ENCODE measurements around the gene NEMF. TPM values are rescaled to one million over a fixed set of nuclear protein-coding genes. Genes with fewer than 3 reads are reported as not detected.
"Not testable (repeated sequence)": the region's sequence is repeated elsewhere in the genome, so short reads cannot be mapped to it uniquely, and the experiment has no call there.

Gene NEMF
- total RNA-seq, 2 experiments from 2014 or later, result 76.7 to 89.1 TPM

- peaks cover 19% of the 10 kb centered on the region for H3K4me1 Mint-ChIP-seq
- CTCF ChIA-PET, result interaction anchor here (2.7 kb wide), 1 partner anchor 11 kb away, joined by 16 read pairs; no protein-coding TSS in a partner anchor
- H3K9me3 Mint-ChIP-seq; H3K27me3 Mint-ChIP-seq; H3K36me3 Mint-ChIP-seq (ENCODE audit: low read depth); DNase-seq; H3K27ac Mint-ChIP-seq; H3K4me3 Mint-ChIP-seq; POLR2A ChIA-PET: not testable (repeated sequence)
Observed at GRCh38 chr14:49873548-49873947, 21.0 kb upstream of the NEMF start.

GRCh38 chr14:49870908-49871307 lies 18.3 kb upstream of the NEMF start:
- no peak overlapping the region for H3K27ac Mint-ChIP-seq
- CTCF ChIA-PET, result interaction anchor here (1.6 to 2.7 kb wide), 3 partner anchors 9 to 137 kb away, joined by 3 to 9 read pairs (median 8); no protein-coding TSS in a partner anchor
- no peaks in the 10 kb centered on the region for H3K36me3 Mint-ChIP-seq (ENCODE audit: low read depth)
- no peaks in the 10 kb centered on the region for H3K9me3 Mint-ChIP-seq
- H3K4me3 Mint-ChIP-seq, result no peak overlapping the region
- DNase-seq, result no peak
- no peaks in the 10 kb centered on the region for H3K27me3 Mint-ChIP-seq
- POLR2A ChIA-PET, result no interaction called here
- H3K4me1 Mint-ChIP-seq, result peaks cover 19% of the 10 kb centered on the region

GRCh38 chr14:49868720-49869114 lies 16.1 kb upstream of the NEMF start:
- peak overlapping the region; percentile 95 for H3K27ac Mint-ChIP-seq

GRCh38 chr14:49867831-49868719 lies 15.5 kb upstream of the NEMF start:
- Mint-ChIP-seq H3K27ac (peak overlapping the region; percentile 95), H3K27me3 (no peaks in the 10 kb centered on the region), H3K4me1 (peaks cover 19% of the 10 kb centered on the region), H3K9me3 (no peaks in the 10 kb centered on the region), H3K4me3 (peak overlapping the region; percentile 88), H3K36me3 (ENCODE audit: low read depth) (no peaks in the 10 kb centered on the region)
- CTCF ChIA-PET, result interaction anchor here (0.6 to 10.6 kb wide), 13 partner anchors 9 to 254 kb away, joined by 3 to 130 read pairs (median 4); no protein-coding TSS in a partner anchor
- POLR2A ChIA-PET, result interaction anchor here (0.6 to 1.5 kb wide), 7 partner anchors 10 to 195 kb away, joined by 3 to 5 read pairs (median 3); partner anchors contain the start of gene ARF6
- peak; percentile 98 for DNase-seq

More at GRCh38 chr14:49868720-49869114, 16.1 kb upstream of the NEMF start:
- H3K9me3 Mint-ChIP-seq, result no peaks in the 10 kb centered on the region
- H3K4me1 Mint-ChIP-seq, result peaks cover 19% of the 10 kb centered on the region
- CTCF ChIA-PET, result interaction anchor here (0.9 to 10.6 kb wide), 7 partner anchors 10 to 235 kb away, joined by 3 to 130 read pairs (median 7); no protein-coding TSS in a partner anchor
- POLR2A ChIA-PET, result interaction anchor here (0.6 to 1.1 kb wide), 3 partner anchors 10 to 193 kb away, joined by 3 to 5 read pairs (median 3); no protein-coding TSS in a partner anchor
- no peak for DNase-seq
- H3K27me3 Mint-ChIP-seq, result no peaks in the 10 kb centered on the region
- peak overlapping the region; percentile 88 for H3K4me3 Mint-ChIP-seq
- no peaks in the 10 kb centered on the region for H3K36me3 Mint-ChIP-seq (ENCODE audit: low read depth)

GRCh38 chr14:49865431-49865859 lies 12.9 kb upstream of the NEMF start:
- ChIA-PET POLR2A (interaction anchor here (0.6 kb wide), 1 partner anchor 11 kb away, joined by 11 read pairs; no protein-coding TSS in a partner anchor), CTCF (interaction anchor here (0.7 to 10.6 kb wide), 21 partner anchors 13 to 675 kb away, joined by 3 to 130 read pairs (median 4); partner anchors contain the start of genes ARF6 and NEMF)
- H3K4me3 Mint-ChIP-seq, result no peak overlapping the region
- H3K9me3 Mint-ChIP-seq, result no peaks in the 10 kb centered on the region
- peaks cover 33% of the 10 kb centered on the region for H3K4me1 Mint-ChIP-seq
- H3K27me3 Mint-ChIP-seq, result no peaks in the 10 kb centered on the region
- H3K27ac Mint-ChIP-seq, result no peak overlapping the region
- peak; percentile 85 for DNase-seq
- no peaks in the 10 kb centered on the region for H3K36me3 Mint-ChIP-seq (ENCODE audit: low read depth)

- Mint-ChIP-seq H3K36me3 (ENCODE audit: low read depth) (no peaks in the 10 kb centered on the region), H3K4me3 (no peak overlapping the region), H3K4me1 (peaks cover 25% of the 10 kb centered on the region), H3K9me3 (no peaks in the 10 kb centered on the region), H3K27ac (no peak overlapping the region), H3K27me3 (no peaks in the 10 kb centered on the region)
- CTCF ChIA-PET, result interaction anchor here (0.6 to 10.6 kb wide), 29 partner anchors 11 to 393 kb away, joined by 3 to 164 read pairs (median 5); partner anchors contain the start of genes ARF6, DNAAF2, KLHDC2 and NEMF
- peak; percentile 41 for DNase-seq
- POLR2A ChIA-PET, result interaction anchor here (0.5 to 1.8 kb wide), 7 partner anchors 82 to 199 kb away, joined by 3 to 17 read pairs (median 6); partner anchors contain the start of gene KLHDC2
Observed at GRCh38 chr14:49863487-49864281, 11.1 kb upstream of the NEMF start.

- Mint-ChIP-seq H3K27me3 (no peaks in the 10 kb centered on the region), H3K36me3 (ENCODE audit: low read depth) (no peaks in the 10 kb centered on the region), H3K9me3 (peaks cover 2% of the 10 kb centered on the region), H3K27ac (no peak overlapping the region), H3K4me3 (no peak overlapping the region), H3K4me1 (peaks cover 27% of the 10 kb centered on the region)
- CTCF ChIA-PET, result interaction anchor here (0.5 to 10.6 kb wide), 86 partner anchors 10 to 662 kb away, joined by 3 to 164 read pairs (median 5); partner anchors contain the start of genes ARF6, DNAAF2, KLHDC1 and KLHDC2
- peak; percentile 88 for DNase-seq
- POLR2A ChIA-PET, result interaction anchor here (0.7 to 2.6 kb wide), 7 partner anchors 10 to 401 kb away, joined by 3 to 17 read pairs (median 7); partner anchors contain the start of genes KLHDC2 and NEMF
Observed at GRCh38 chr14:49862089-49862673, 9.6 kb upstream of the NEMF start.

GRCh38 chr14:49861699-49862088 lies 9.1 kb upstream of the NEMF start:
- POLR2A ChIA-PET, result interaction anchor here (0.7 to 2.6 kb wide), 5 partner anchors 9 to 401 kb away, joined by 3 to 17 read pairs (median 15); partner anchors contain the start of gene NEMF
- H3K27me3 Mint-ChIP-seq, result no peaks in the 10 kb centered on the region
- DNase-seq, result peak; percentile 70
- H3K9me3 Mint-ChIP-seq, result peaks cover 2% of the 10 kb centered on the region
- peaks cover 27% of the 10 kb centered on the region for H3K4me1 Mint-ChIP-seq
- no peak overlapping the region for H3K4me3 Mint-ChIP-seq
- no peaks in the 10 kb centered on the region for H3K36me3 Mint-ChIP-seq (ENCODE audit: low read depth)
- no peak overlapping the region for H3K27ac Mint-ChIP-seq
- CTCF ChIA-PET, result interaction anchor here (0.5 to 10.6 kb wide), 82 partner anchors 10 to 663 kb away, joined by 3 to 164 read pairs (median 6); partner anchors contain the start of genes ARF6, DNAAF2, KLHDC1 and KLHDC2

GRCh38 chr14:49860988-49861698 lies 8.6 kb upstream of the NEMF start:
- H3K4me1 Mint-ChIP-seq, result peaks cover 27% of the 10 kb centered on the region
- no peak for DNase-seq
- H3K9me3 Mint-ChIP-seq, result peaks cover 2% of the 10 kb centered on the region
- ChIA-PET POLR2A (interaction anchor here (2.3 to 2.6 kb wide), 2 partner anchors 9 to 140 kb away, joined by 15 to 17 read pairs; partner anchors contain the start of gene NEMF), CTCF (interaction anchor here (0.5 to 10.6 kb wide), 64 partner anchors 11 to 394 kb away, joined by 3 to 164 read pairs (median 7); partner anchors contain the start of genes ARF6, DNAAF2, KLHDC1 and KLHDC2)
- no peaks in the 10 kb centered on the region for H3K36me3 Mint-ChIP-seq (ENCODE audit: low read depth)
- H3K27me3 Mint-ChIP-seq, result no peaks in the 10 kb centered on the region
- H3K27ac Mint-ChIP-seq, result no peak overlapping the region
- H3K4me3 Mint-ChIP-seq, result no peak overlapping the region

GRCh38 chr14:49858383-49858782 lies 5.8 kb upstream of the NEMF start:
- Mint-ChIP-seq H3K4me1 (peaks cover 39% of the 10 kb centered on the region), H3K9me3 (peaks cover 2% of the 10 kb centered on the region), H3K27me3 (no peaks in the 10 kb centered on the region), H3K4me3 (no peak overlapping the region), H3K36me3 (ENCODE audit: low read depth) (no peaks in the 10 kb centered on the region), H3K27ac (no peak overlapping the region)
- CTCF ChIA-PET, result interaction anchor here (0.6 to 6.6 kb wide), 10 partner anchors 9 to 960 kb away, joined by 3 to 164 read pairs (median 6); partner anchors contain the start of genes NEMF and VCPKMT
- POLR2A ChIA-PET, result interaction anchor here (0.7 to 0.9 kb wide), 2 partner anchors 10 to 144 kb away, joined by 3 to 6 read pairs; no protein-coding TSS in a partner anchor
- no peak for DNase-seq
